PC-9 (cell line): Measurements from ENCODE around the gene RAB43. TPM values are rescaled to one million over a fixed set of nuclear protein-coding genes. Genes with fewer than 3 reads are reported as not detected.

Experiments used
- BruUV-seq: library from RNA; stranded (reverse); fragments of 400-500 nt; replicated peaks from 2 replicates; lab custom pipeline; 2021; lab: Mats Ljungman, UMichigan
- CTCF ChIA-PET: fragments of 300-600 bp; sonication (Branson Sonifier 250); formaldehyde crosslinking; loops from one replicate; lab custom pipeline; 2022; ENCODE audit warnings: antibody characterized with exemption; lab: Charles Lee
- POLR2A ChIA-PET: fragments of 300-600 bp; sonication (Branson Sonifier 250); formaldehyde crosslinking; loops from one replicate; lab custom pipeline; 2022; ENCODE audit warnings: antibody characterized with exemption; ENCODE audit not compliant: unreplicated experiment; lab: Charles Lee
- DNase-seq, 2 experiments: peaks; one replicate each; pipeline versions ENCODE4 v3.0.0 to v3.0.0-alpha.2; 2015 to 2022; ENCODE audit warnings: mixed read lengths in 1 of 2
- H2AFZ ChIP-seq: fragments of 200-600 bp; sonication (generic); 2 replicates; pipeline ENCODE4 v1.8.1; 2017; ENCODE audit warnings: antibody characterized with exemption
- H3F3A ChIP-seq: fragments of 200-600 bp; sonication (generic); 2 replicates; pipeline ENCODE4 v1.8.1; 2017; ENCODE audit warnings: antibody characterized with exemption, mild to moderate bottlenecking, low read depth; ENCODE audit not compliant: insufficient read depth
- H3K27ac ChIP-seq: fragments of 200-600 bp; sonication (generic); 2 replicates; pipeline ENCODE4 v1.6.1; 2016; ENCODE audit warnings: mixed run types
- H3K27me3 ChIP-seq: fragments of 200-600 bp; sonication (generic); 2 replicates; pipeline ENCODE4 v1.6.1; 2016; ENCODE audit warnings: low read depth, mixed run types; ENCODE audit not compliant: insufficient read depth
- H3K36me3 ChIP-seq: fragments of 200-600 bp; sonication (generic); 2 replicates; pipeline ENCODE4 v1.6.1; 2016; ENCODE audit warnings: low read depth, mixed run types
- H3K4me1 ChIP-seq: fragments of 200-600 bp; sonication (generic); replicated peaks from 2 replicates; pipeline ENCODE4 v1.6.1; 2016; ENCODE audit warnings: mixed run types; ENCODE audit not compliant: insufficient read depth
- H3K4me2 ChIP-seq: fragments of 200-600 bp; sonication (generic); 2 replicates; pipeline ENCODE4 v1.6.1; 2017; ENCODE audit warnings: mixed run types
- H3K4me3 ChIP-seq: fragments of 200-600 bp; sonication (generic); 2 replicates; pipeline ENCODE4 v1.6.1; 2016; ENCODE audit warnings: mixed run types
- H3K79me2 ChIP-seq: fragments of 200-600 bp; sonication (generic); 2 replicates; pipeline ENCODE4 v1.6.1; 2017; ENCODE audit warnings: low read depth, mixed run types
- H3K9me2 ChIP-seq: fragments of 200-600 bp; sonication (generic); 2 replicates; pipeline ENCODE4 v1.8.1; 2017; ENCODE audit warnings: mild to moderate bottlenecking; ENCODE audit not compliant: insufficient read depth
- H3K9me3 ChIP-seq: fragments of 200-600 bp; sonication (generic); 2 replicates; pipeline ENCODE4 v1.8.1; 2016; ENCODE audit warnings: low read depth; ENCODE audit not compliant: insufficient read depth
- H4K20me1 ChIP-seq: fragments of 200-600 bp; sonication (generic); 2 replicates; pipeline ENCODE4 v1.8.1; 2017; ENCODE audit not compliant: insufficient read depth
- EZH2 ChIP-seq: fragments of 200-600 bp; sonication (generic); IDR thresholded peaks from 2 replicates; pipeline ENCODE4 v1.8.0; 2017; ENCODE audit warnings: antibody characterized with exemption, low read depth
- intact Hi-C: fragments of 100-400 bp; cut with micrococcal nuclease; formaldehyde crosslinking; loops from one replicate; pipeline ENCODE4 v1.10.0; 2022; ENCODE audit not compliant: unreplicated experiment
- total RNA-seq: library from RNA; stranded (reverse); gene quantifications from 2 replicates; pipeline ENCODE4 v1.2.3, GENCODE V29; 2021
- TF ChIP-seq, protein P1 (sequence below): fragments of 200-600 bp; sonication (generic); conservative IDR thresholded peaks from 2 replicates; pipeline ENCODE4 v1.6.1; 2017; ENCODE audit warnings: mixed run types, antibody characterized with exemption, mild to moderate bottlenecking, moderate library complexity

Gene RAB43
- total RNA-seq, 1 experiment from 2014 or later = 39.5 TPM

DNA sequence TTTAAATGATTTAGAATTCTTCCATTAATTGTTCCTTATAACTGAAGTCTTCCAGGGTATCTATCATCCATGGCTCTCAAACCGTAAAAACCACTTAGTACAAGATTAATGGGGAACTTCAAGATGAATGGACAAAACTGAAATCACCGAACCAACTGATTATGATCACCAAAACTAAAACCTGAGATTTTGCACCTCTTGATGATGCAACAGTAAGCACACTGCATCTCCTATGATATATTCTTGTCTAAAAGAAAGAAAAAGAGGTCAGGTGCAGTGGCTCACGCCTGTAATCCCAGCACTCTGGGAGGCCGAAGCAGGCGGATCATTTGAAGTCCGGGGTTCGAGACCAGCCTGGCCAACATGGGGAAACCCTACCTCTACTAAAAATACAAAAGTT lies 42.9 kb upstream of the RAB43 start:
- Histone ChIP-seq H3K36me3 (peaks cover 16% of the 10 kb centered on the region), H2AFZ (no peak overlapping the region), H3K9me2 (no peaks in the 10 kb centered on the region), H3K27ac (no peak overlapping the region), H3K4me3 (no peak overlapping the region), H3K4me1 (peaks cover 14% of the 10 kb centered on the region), H3K27me3 (no peaks in the 10 kb centered on the region), H3K4me2 (no peak overlapping the region), H3K9me3 (no peaks in the 10 kb centered on the region), H3F3A (peaks cover 73% of the 10 kb centered on the region), H3K79me2 (peaks cover 11% of the 10 kb centered on the region), H4K20me1 (peaks cover 18% of the 10 kb centered on the region)
- BruUV-seq = no TSS peak
- ChIA-PET CTCF (no interaction called here), POLR2A (no interaction called here)
- intact Hi-C loops = no loop called here
- no peak for DNase-seq
- TF ChIP-seq EZH2 = no peak
- TF ChIP-seq, protein P1, sequence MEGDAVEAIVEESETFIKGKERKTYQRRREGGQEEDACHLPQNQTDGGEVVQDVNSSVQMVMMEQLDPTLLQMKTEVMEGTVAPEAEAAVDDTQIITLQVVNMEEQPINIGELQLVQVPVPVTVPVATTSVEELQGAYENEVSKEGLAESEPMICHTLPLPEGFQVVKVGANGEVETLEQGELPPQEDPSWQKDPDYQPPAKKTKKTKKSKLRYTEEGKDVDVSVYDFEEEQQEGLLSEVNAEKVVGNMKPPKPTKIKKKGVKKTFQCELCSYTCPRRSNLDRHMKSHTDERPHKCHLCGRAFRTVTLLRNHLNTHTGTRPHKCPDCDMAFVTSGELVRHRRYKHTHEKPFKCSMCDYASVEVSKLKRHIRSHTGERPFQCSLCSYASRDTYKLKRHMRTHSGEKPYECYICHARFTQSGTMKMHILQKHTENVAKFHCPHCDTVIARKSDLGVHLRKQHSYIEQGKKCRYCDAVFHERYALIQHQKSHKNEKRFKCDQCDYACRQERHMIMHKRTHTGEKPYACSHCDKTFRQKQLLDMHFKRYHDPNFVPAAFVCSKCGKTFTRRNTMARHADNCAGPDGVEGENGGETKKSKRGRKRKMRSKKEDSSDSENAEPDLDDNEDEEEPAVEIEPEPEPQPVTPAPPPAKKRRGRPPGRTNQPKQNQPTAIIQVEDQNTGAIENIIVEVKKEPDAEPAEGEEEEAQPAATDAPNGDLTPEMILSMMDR = no peak

GRCh38 chr3:129162729-129163579 lies 41.4 kb upstream of the RAB43 start:
- Histone ChIP-seq H3K4me3 (peak overlapping the region; percentile 78), H3F3A (peaks cover 63% of the 10 kb centered on the region), H3K4me1 (peaks cover 21% of the 10 kb centered on the region), H3K9me2 (no peaks in the 10 kb centered on the region), H4K20me1 (peaks cover 14% of the 10 kb centered on the region; the same call in 1 of the 2 replicates), H3K9me3 (no peaks in the 10 kb centered on the region), H3K27me3 (no peaks in the 10 kb centered on the region), H3K36me3 (0 out of 2 replicates have a peak, but pooled peaks cover 12% of the 10 kb centered on the region), H3K79me2 (peaks cover 21% of the 10 kb centered on the region), H2AFZ (no peak overlapping the region), H3K27ac (peak overlapping the region; percentile 88), H3K4me2 (peak overlapping the region; percentile 91)
- BruUV-seq = no TSS peak
- POLR2A ChIA-PET = interaction anchor here (0.7 kb wide), 1 partner anchor 43 kb away, joined by 6 read pairs; no protein-coding TSS in a partner anchor
- TF ChIP-seq EZH2 = no peak
- TF ChIP-seq, protein P1 = no peak; the same call in 1 of the 2 replicates
- DNase-seq = no peak
- CTCF ChIA-PET = interaction anchor here (0.5 to 1.0 kb wide), 5 partner anchors 29 to 383 kb away, joined by 3 to 5 read pairs (median 4); no protein-coding TSS in a partner anchor
- intact Hi-C loops = no loop called here

DNA sequence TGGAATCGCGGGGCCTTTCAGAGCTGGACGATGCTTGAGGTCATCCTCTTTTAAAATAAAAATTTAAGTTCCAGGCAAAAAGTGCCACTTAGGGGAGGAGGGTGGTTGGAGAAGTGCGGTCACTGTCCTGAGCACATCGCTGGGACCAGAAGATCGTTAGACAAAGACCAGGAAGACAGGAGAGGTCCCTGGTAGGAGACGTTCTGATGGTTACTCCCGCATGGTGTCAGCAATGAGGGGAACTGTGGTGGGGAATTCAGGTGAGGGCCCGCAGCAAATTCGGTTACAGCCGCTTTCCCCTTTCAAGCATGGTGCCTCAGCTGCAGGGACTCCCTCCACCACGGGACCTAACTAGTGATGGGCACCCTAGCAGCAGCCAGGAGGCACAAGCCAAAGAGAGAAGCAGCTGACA lies 40.3 kb upstream of the RAB43 start:
- Histone ChIP-seq H3K9me3 (no peaks in the 10 kb centered on the region), H3K36me3 (0 out of 2 replicates have a peak, but pooled peaks cover 6% of the 10 kb centered on the region), H3K4me2 (peak overlapping the region; percentile 91), H3K4me3 (peak overlapping the region; percentile 78), H3F3A (peaks cover 52% of the 10 kb centered on the region), H3K4me1 (peaks cover 21% of the 10 kb centered on the region), H3K79me2 (peaks cover 21% of the 10 kb centered on the region), H2AFZ (peak overlapping the region; percentile 93; the same call in 1 of the 2 replicates), H4K20me1 (peaks cover 8% of the 10 kb centered on the region; the same call in 1 of the 2 replicates), H3K27ac (peak overlapping the region; percentile 88), H3K27me3 (no peaks in the 10 kb centered on the region), H3K9me2 (no peaks in the 10 kb centered on the region)
- intact Hi-C loops = loop anchor here (1.0 kb wide), 1 partner anchor 83 kb away; no protein-coding TSS in a partner anchor
- ChIA-PET POLR2A (interaction anchor here (0.6 to 0.9 kb wide), 5 partner anchors 78 to 1382 kb away, joined by 3 to 15 read pairs (median 5); no protein-coding TSS in a partner anchor), CTCF (interaction anchor here (0.5 to 0.8 kb wide), 5 partner anchors 40 to 192 kb away, joined by 3 to 4 read pairs (median 4); partner anchors contain the start of gene RAB43)
- BruUV-seq = no TSS peak
- TF ChIP-seq, protein P1 = peak; percentile 59; the same call in 1 of the 2 replicates
- TF ChIP-seq EZH2 = no peak
- DNase-seq = peak in 1 of 2 experiments; percentile 33
